Mesothelial cell of epicardium (in vitro differentiated cells): Measurements from ENCODE around the gene USP36. TPM values are rescaled to one million over a fixed set of nuclear protein-coding genes. Genes with fewer than 3 reads are reported as not detected.
A peak's percentile ranks its signal among the peaks of the same experiment; 100 is the strongest.

Experiments
- DNase-seq, 2 experiments: peaks; one replicate each; pipeline ENCODE4 v3.0.0; 2021; ENCODE audit warnings: low spot score in 2 of 2; ENCODE audit not compliant: unreplicated experiment in 2 of 2
- H3K27ac Mint-ChIP-seq: 2 replicates; pipeline ENCODE4 v1.8.0; 2021; ENCODE audit warnings: mixed read lengths
- H3K27me3 Mint-ChIP-seq: 2 replicates; pipeline ENCODE4 v1.8.0; 2021; ENCODE audit warnings: low read depth, mixed read lengths
- H3K36me3 Mint-ChIP-seq: 2 replicates; pipeline ENCODE4 v1.8.0; 2021; ENCODE audit warnings: mixed read lengths
- H3K4me1 Mint-ChIP-seq: 2 replicates; pipeline ENCODE4 v1.8.0; 2021; ENCODE audit warnings: mixed read lengths
- H3K4me3 Mint-ChIP-seq: 2 replicates; pipeline ENCODE4 v1.8.0; 2021; ENCODE audit warnings: mild to moderate bottlenecking, moderate library complexity, mixed read lengths
- H3K9me3 Mint-ChIP-seq: 2 replicates; pipeline ENCODE4 v1.8.0; 2021; ENCODE audit warnings: mixed read lengths
- CTCF ChIP-seq: fragments of 200-600 bp; sonication (generic); IDR thresholded peaks from one replicate; pipeline ENCODE4 v1.5.0; 2021; ENCODE audit warnings: antibody characterized with exemption; ENCODE audit not compliant: unreplicated experiment
- total RNA-seq: library from RNA; stranded (reverse); gene quantifications from 3 replicates; pipeline ENCODE4 v1.2.1, GENCODE V29; 2021

The USP36 gene
- total RNA-seq, 1 donor from 2014 or later: 62.0 TPM

DNA sequence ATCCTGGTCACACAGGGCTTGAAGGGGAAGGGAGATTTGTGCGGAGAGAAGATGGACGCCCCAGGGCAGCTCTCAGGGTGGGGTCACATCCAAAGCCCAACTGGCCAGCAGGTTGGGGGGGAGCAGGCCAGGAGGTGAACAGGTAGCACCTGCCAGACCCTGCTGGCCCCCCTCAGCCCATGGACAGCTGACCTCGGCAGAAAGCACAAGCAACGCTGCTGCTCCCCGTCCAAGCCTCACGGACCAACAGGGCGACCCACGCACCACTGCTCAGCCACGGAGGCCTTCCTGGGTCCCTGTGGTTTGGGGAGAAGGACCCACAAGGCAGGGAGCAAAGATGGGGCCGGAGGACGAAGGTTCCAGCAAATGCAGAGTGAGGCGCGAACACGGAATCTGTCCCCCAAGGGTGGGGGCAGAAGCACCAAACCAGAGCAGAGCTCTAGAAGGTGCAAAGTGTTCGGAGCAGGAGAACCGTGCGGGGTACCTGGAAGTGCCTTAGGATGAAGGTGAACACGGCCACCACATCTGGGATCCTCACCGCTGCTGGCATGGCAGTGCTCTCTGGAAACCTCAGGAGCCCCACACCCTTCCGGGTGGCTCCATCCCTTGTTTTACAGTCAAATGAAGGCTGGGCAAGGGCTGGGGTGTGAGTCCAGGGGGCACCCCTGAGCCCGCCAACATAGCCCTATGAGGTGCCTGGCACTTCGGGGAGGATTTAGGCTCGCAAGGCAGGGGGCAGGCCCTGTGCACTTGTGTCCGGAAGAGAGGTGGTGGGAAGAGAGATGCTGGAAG is 44.5 kb upstream of the USP36 start:
- Mint-ChIP-seq H3K27ac (peak overlapping the region; percentile 94), H3K36me3 (no peaks in the 10 kb centered on the region), H3K9me3 (no peaks in the 10 kb centered on the region), H3K4me1 (peaks cover 29% of the 10 kb centered on the region), H3K4me3 (no peak overlapping the region), H3K27me3 (no peaks in the 10 kb centered on the region)
- DNase-seq: no peak
- TF ChIP-seq CTCF: no peak

- Mint-ChIP-seq H3K4me1 (peaks cover 33% of the 10 kb centered on the region), H3K27ac (peak overlapping the region; percentile 94), H3K36me3 (no peaks in the 10 kb centered on the region), H3K9me3 (no peaks in the 10 kb centered on the region), H3K4me3 (no peak overlapping the region), H3K27me3 (no peaks in the 10 kb centered on the region)
- DNase-seq: no peak
- no peak for TF ChIP-seq CTCF
Measured at GRCh38 chr17:78884148-78884825, 43.7 kb upstream of the USP36 start.

DNA sequence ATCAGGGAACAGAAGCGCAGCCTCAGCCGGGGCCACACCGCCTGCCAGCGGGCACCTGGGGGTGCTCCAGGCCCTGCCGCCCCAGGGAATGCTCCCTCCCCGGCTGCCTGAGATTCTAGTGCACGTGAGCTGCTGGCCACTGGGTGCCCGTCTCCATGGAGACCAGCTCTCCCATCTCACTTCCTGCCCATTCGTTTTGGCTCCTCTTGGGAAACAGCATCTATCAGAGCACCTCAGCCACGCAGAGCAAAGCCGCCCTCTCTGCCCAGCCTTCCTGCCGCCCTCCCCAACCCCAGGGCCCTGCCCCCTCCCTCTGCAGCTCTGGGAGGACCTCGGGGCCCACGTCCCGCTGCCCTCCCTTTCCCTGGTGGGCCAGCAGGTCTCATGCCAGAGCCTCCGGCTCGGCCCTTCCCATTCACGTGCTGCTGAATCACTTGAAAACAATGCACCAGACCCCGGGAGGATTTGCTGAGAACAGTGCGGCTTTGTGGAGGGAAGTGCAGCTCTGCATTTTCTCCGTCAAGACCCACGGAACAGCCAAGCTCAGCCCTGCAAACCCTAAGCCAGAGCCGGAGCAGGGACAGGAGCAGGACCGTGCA is 43.0 kb upstream of the USP36 start:
- H3K9me3 Mint-ChIP-seq: no peaks in the 10 kb centered on the region
- H3K4me3 Mint-ChIP-seq: peak overlapping the region; percentile 37
- no peak for TF ChIP-seq CTCF
- peak overlapping the region; percentile 94 for H3K27ac Mint-ChIP-seq
- H3K4me1 Mint-ChIP-seq: peaks cover 40% of the 10 kb centered on the region
- no peaks in the 10 kb centered on the region for H3K36me3 Mint-ChIP-seq
- H3K27me3 Mint-ChIP-seq: no peaks in the 10 kb centered on the region
- DNase-seq: peak in 1 of 2 experiments; percentile 60

DNA sequence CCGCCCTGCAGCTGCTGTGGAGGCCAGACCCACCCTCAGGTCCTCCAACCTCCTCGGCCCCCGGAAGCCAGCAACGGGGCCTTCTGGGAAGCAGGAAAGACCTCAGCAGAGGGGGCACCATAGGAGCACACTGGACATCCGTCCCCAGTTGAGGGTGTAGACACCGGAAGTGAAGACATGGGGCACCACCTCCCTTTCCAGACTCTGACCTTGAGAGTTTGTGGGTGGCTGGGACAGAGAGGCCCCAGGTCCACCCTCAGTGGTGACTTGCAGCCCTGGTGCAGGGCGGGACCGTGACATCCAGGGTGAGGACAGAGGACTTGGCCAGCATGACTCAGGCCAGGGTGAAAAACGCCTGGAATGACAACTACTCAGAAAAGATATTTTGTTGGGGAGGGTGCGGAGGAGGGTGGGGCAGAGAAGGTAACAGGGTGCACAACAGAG is 42.5 kb upstream of the USP36 start:
- Mint-ChIP-seq H3K4me1 (peaks cover 43% of the 10 kb centered on the region), H3K27ac (peak overlapping the region; percentile 94), H3K9me3 (no peaks in the 10 kb centered on the region), H3K27me3 (no peaks in the 10 kb centered on the region), H3K4me3 (peak overlapping the region; percentile 22), H3K36me3 (no peaks in the 10 kb centered on the region)
- DNase-seq: no peak
- no peak for TF ChIP-seq CTCF

- Mint-ChIP-seq H3K9me3 (no peaks in the 10 kb centered on the region), H3K36me3 (no peaks in the 10 kb centered on the region), H3K27me3 (no peaks in the 10 kb centered on the region), H3K4me3 (no peak overlapping the region), H3K4me1 (peaks cover 44% of the 10 kb centered on the region), H3K27ac (peak overlapping the region; percentile 94)
- TF ChIP-seq CTCF: no peak
- no peak for DNase-seq
Measured at GRCh38 chr17:78882540-78883088, 42.0 kb upstream of the USP36 start.
